Transverse colon (tissue), 4 donors: ENCODE data around the gene ZFAND3.

ENCODE experiments used
- EP300 ChIP-seq: sonication (generic); formaldehyde crosslinking; IDR thresholded peaks from one replicate; pipeline ENCODE4 v1.6.1; 2017; ENCODE audit warnings: antibody characterized with exemption, low read depth
- POLR2A ChIP-seq: fragments of 450-650 bp; IDR thresholded peaks from one replicate; pipeline ENCODE4 v1.6.1; 2016; ENCODE audit warnings: antibody characterized with exemption, mild to moderate bottlenecking, moderate library complexity
- POLR2AphosphoS5 ChIP-seq, 3 donors: sonication (generic); formaldehyde crosslinking; IDR thresholded peaks; one replicate each; pipeline ENCODE4 v1.6.1; 2016; ENCODE audit warnings: antibody characterized with exemption in 3 of 3
- TF ChIP-seq, protein P1 (sequence below), 5 experiments: fragments of 200-600 bp in 3 of 5; fragments of 450-650 bp in 2 of 5; sonication (generic) in 3 of 5; IDR thresholded peaks; 1 replicate in 2 of 5; 2 replicates in 3 of 5; pipeline ENCODE4 v1.5.1; 2016 to 2017; ENCODE audit warnings: antibody characterized with exemption in 5 of 5, inconsistent platforms in 3 of 5, mild to moderate bottlenecking in 2 of 5, moderate library complexity in 1 of 5

GRCh38 chr6:37904590-37904989, 85.1 kb downstream of the ZFAND3 start:
- no peak for TF ChIP-seq POLR2AphosphoS5 (IDR thresholded peaks at IDR 0.05)
- TF ChIP-seq EP300: no peak
- TF ChIP-seq, protein P1, sequence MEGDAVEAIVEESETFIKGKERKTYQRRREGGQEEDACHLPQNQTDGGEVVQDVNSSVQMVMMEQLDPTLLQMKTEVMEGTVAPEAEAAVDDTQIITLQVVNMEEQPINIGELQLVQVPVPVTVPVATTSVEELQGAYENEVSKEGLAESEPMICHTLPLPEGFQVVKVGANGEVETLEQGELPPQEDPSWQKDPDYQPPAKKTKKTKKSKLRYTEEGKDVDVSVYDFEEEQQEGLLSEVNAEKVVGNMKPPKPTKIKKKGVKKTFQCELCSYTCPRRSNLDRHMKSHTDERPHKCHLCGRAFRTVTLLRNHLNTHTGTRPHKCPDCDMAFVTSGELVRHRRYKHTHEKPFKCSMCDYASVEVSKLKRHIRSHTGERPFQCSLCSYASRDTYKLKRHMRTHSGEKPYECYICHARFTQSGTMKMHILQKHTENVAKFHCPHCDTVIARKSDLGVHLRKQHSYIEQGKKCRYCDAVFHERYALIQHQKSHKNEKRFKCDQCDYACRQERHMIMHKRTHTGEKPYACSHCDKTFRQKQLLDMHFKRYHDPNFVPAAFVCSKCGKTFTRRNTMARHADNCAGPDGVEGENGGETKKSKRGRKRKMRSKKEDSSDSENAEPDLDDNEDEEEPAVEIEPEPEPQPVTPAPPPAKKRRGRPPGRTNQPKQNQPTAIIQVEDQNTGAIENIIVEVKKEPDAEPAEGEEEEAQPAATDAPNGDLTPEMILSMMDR (IDR thresholded peaks at IDR 0.05): no peak
- TF ChIP-seq POLR2A: no peak
